Measurements from ENCODE around the gene KRABD2.

Gene KRABD2

DNA sequence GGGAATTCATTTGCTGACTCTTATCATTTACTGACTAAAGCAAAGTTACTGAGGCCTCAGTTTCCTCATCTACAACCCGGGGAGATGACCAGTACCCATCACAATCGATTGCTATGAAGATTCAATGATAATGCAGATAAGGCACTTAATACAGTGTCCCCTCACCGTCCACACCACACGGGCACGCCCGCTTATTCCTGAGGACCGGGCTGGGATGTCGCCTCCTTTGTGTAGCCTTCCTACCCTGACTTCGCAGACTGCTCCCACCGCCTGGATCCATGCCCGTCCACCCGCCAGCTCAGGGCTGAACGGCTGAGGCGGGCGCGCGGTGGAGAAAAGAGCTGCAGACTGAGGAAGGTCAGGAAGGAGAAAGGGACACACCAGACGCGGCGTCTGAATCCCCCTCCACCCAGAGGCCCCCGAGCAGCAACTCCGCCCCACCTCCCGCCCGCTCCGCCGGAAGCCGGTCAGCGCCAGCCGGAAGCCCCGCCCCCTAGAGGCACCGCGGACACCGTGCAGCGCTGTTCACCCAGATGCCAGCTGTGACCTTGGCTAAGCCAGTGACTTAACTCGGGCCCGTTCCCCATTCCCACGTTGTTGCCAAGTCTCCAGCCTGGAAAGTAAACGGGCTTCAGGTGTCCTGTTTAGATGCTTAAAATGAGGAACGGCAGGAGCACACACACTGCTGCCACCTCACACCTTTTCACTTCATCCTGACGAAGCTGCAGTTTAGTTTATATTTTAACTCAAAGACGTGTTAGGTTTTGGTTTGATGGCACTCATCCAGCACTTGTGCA lies at the start of gene KRABD2:
KRABD2 (minus strand) TSS at position 434 of the 797 bp plus-strand sequence.
- Histone ChIP-seq H3K4me2 (ENCODE audit: low read length, poor library complexity, severe bottlenecking) (peak within 1 kb of the TSS; percentile 66), H3K36me3 (ENCODE audit: control insufficient read depth in 1 of 2, insufficient read depth in 2 of 2, low read depth in 1 of 2, low read length in 2 of 2) (peaks cover 14 to 57% of the 10 kb centered on the region in 2 experiments), H3K23ac (ENCODE audit: low read length in 2 of 2) (no peak within 1 kb of the TSS), H4K91ac (ENCODE audit: low read length) (peak within 1 kb of the TSS; percentile 96), H3K14ac (ENCODE audit: low read length in 2 of 2) (peak within 1 kb of the TSS in 1 of 2 experiments; percentile 100), H3K4me1 (ENCODE audit: control insufficient read depth, insufficient read depth, low read depth, low read length) (peaks cover 13% of the 10 kb centered on the region), H2AFZ (ENCODE audit: low read depth, low read length) (peak within 1 kb of the TSS; percentile 91), H2BK15ac (ENCODE audit: low read depth, poor library complexity, severe bottlenecking) (no peak within 1 kb of the TSS), H2BK12ac (ENCODE audit: low read length in 2 of 2) (peak within 1 kb of the TSS in 1 of 2 experiments; percentile 82), H3K27ac (ENCODE audit: low read length, poor library complexity, severe bottlenecking) (peak within 1 kb of the TSS; percentile 98), H3K4me3 (ENCODE audit: insufficient read depth in 1 of 2, low read depth in 1 of 2, low read length in 2 of 2) (peak within 1 kb of the TSS; percentile 91 to 93), H3K9me3 (ENCODE audit: control insufficient read depth, low read length) (no peaks in the 10 kb centered on the region), H3K9ac (ENCODE audit: low read length) (peak within 1 kb of the TSS; percentile 93), H3K79me1 (replicated peaks; ENCODE audit: low read length, poor library complexity, severe bottlenecking) (peaks cover 11% of the 10 kb centered on the region), H3K18ac (ENCODE audit: low read depth in 1 of 2, low read length in 2 of 2) (peak within 1 kb of the TSS; percentile 99 to 100), H4K8ac (ENCODE audit: low read length) (peak within 1 kb of the TSS; percentile 97), H3K27me3 (ENCODE audit: control insufficient read depth in 1 of 2, insufficient read depth in 1 of 2, low read length in 2 of 2) (no peaks in the 10 kb centered on the region), H2BK120ac (ENCODE audit: low read depth, low read length) (peak within 1 kb of the TSS; percentile 86), H2AK5ac (ENCODE audit: low read length, severe bottlenecking) (peak within 1 kb of the TSS; percentile 95), H2BK5ac (ENCODE audit: low read depth, low read length, poor library complexity, severe bottlenecking) (no peak within 1 kb of the TSS), H3K4ac (ENCODE audit: low read depth in 1 of 2, low read length in 2 of 2) (peak within 1 kb of the TSS; percentile 73 to 100)
- peak; percentile 87 for DNase-seq
- WGBS: 14% methylated on average over 30 of the region's 41 CpGs

DNA sequence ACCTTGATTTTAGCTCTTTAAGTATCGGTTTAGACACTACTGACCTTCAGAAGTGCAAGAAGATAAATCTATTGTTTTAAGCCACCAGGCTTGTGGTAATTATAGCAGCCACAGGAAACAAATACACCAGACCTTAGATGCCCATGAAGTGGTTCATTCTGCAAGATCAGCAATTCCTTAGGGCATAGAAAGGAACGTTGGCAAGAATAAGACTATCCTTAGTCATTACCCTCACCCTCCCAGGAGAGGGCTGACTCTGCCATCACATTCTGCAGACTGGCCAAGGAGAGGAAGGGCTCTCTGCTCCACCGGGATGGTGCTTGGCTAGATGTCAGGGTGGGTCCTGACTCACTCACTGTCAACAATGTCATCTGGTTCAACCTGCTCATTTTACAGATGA lies 45.1 kb upstream of the KRABD2 start:
- Histone ChIP-seq H3K23ac (ENCODE audit: low read length in 2 of 2) (no peak overlapping the region), H3K9ac (ENCODE audit: low read length) (no peak overlapping the region), H2AK5ac (ENCODE audit: low read length, severe bottlenecking) (no peak overlapping the region), H4K8ac (ENCODE audit: low read length) (no peak overlapping the region), H2BK5ac (ENCODE audit: low read depth, low read length, poor library complexity, severe bottlenecking) (no peak overlapping the region), H3K79me1 (replicated peaks; ENCODE audit: low read length, poor library complexity, severe bottlenecking) (no peaks in the 10 kb centered on the region), H3K9me3 (ENCODE audit: control insufficient read depth, low read length) (no peaks in the 10 kb centered on the region), H2BK12ac (ENCODE audit: low read length in 2 of 2) (no peak overlapping the region), H3K36me3 (ENCODE audit: control insufficient read depth in 1 of 2, insufficient read depth in 2 of 2, low read depth in 1 of 2, low read length in 2 of 2) (no peaks in the 10 kb centered on the region), H3K4me3 (ENCODE audit: insufficient read depth in 1 of 2, low read depth in 1 of 2, low read length in 2 of 2) (no peak overlapping the region), H2AFZ (ENCODE audit: low read depth, low read length) (no peak overlapping the region), H3K4me2 (ENCODE audit: low read length, poor library complexity, severe bottlenecking) (no peak overlapping the region), H3K4me1 (ENCODE audit: control insufficient read depth, insufficient read depth, low read depth, low read length) (no peaks in the 10 kb centered on the region), H2BK120ac (ENCODE audit: low read depth, low read length) (no peak overlapping the region), H3K27ac (ENCODE audit: low read length, poor library complexity, severe bottlenecking) (no peak overlapping the region), H3K14ac (ENCODE audit: low read length in 2 of 2) (no peak overlapping the region), H2BK15ac (ENCODE audit: low read depth, poor library complexity, severe bottlenecking) (no peak overlapping the region), H3K4ac (ENCODE audit: low read depth in 1 of 2, low read length in 2 of 2) (no peak overlapping the region), H3K27me3 (ENCODE audit: control insufficient read depth in 1 of 2, insufficient read depth in 1 of 2, low read length in 2 of 2) (peaks cover 9 to 16% of the 10 kb centered on the region in 2 experiments), H3K18ac (ENCODE audit: low read depth in 1 of 2, low read length in 2 of 2) (no peak overlapping the region), H4K91ac (ENCODE audit: low read length) (no peak overlapping the region)
- DNase-seq: no peak
- 71% methylated on average over 3 of the region's 3 CpGs for WGBS

DNA sequence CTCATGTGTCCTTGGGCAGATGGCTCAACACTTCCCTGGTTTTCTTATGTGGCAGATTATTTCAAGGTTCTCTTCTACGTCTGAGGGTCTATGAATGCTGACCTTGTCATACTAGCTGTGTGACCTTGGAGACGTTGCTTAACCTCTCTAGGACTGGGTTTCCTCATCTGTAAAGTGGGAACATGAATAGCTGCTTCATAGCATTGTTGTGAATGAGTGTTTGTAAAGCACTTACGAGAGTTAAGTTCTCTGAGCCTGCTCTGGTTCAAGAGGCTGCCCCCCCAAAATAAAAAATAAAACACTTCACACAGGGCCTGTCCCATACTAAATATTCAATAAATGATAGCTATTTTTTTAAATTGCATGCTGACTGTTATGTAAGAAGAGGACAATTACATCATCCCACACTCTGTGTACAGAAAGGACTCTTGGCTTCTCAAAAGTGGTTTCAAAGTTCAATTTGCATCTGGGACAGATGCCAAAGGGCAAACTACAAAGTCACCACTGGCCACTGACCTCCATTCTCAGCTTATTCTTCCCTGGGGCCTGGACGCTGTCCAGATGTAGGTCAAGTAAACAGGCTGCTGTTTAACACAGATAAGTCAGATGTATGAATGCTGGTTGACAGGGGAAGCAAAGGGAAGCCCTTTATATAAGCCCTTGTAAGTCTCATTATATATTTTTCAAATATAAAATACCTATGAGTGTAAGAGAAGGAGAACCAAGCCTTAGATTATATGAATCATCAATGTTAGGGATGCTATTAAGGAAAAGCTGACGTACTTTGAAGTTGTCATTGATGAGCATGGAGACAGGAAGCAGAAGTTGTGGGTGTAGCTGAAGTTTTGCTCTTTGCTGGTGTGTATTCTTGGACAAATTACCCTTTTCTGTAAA lies 43.8 kb upstream of the KRABD2 start:
- DNase-seq: peak; percentile 80
- H3K14ac ChIP-seq (ENCODE audit: low read length in 2 of 2): no peak overlapping the region
- H3K4me1 ChIP-seq (ENCODE audit: control insufficient read depth, insufficient read depth, low read depth, low read length): no peaks in the 10 kb centered on the region
- peak overlapping the region; percentile 25 for H3K9ac ChIP-seq (ENCODE audit: low read length)
- H3K79me1 ChIP-seq (replicated peaks; ENCODE audit: low read length, poor library complexity, severe bottlenecking): no peaks in the 10 kb centered on the region
- no peak overlapping the region for H4K91ac ChIP-seq (ENCODE audit: low read length)
- no peaks in the 10 kb centered on the region for H3K36me3 ChIP-seq (ENCODE audit: control insufficient read depth in 1 of 2, insufficient read depth in 2 of 2, low read depth in 1 of 2, low read length in 2 of 2)
- H2BK120ac ChIP-seq (ENCODE audit: low read depth, low read length): no peak overlapping the region
- H3K27ac ChIP-seq (ENCODE audit: low read length, poor library complexity, severe bottlenecking): no peak overlapping the region
- H3K27me3 ChIP-seq (ENCODE audit: control insufficient read depth in 1 of 2, insufficient read depth in 1 of 2, low read length in 2 of 2): peaks cover 13 to 16% of the 10 kb centered on the region in 2 experiments
- no peak overlapping the region for H2BK15ac ChIP-seq (ENCODE audit: low read depth, poor library complexity, severe bottlenecking)
- H2AK5ac ChIP-seq (ENCODE audit: low read length, severe bottlenecking): no peak overlapping the region
- H3K4me2 ChIP-seq (ENCODE audit: low read length, poor library complexity, severe bottlenecking): no peak overlapping the region
- H3K9me3 ChIP-seq (ENCODE audit: control insufficient read depth, low read length): no peaks in the 10 kb centered on the region
- no peak overlapping the region for H3K18ac ChIP-seq (ENCODE audit: low read depth in 1 of 2, low read length in 2 of 2)
- no peak overlapping the region for H3K23ac ChIP-seq (ENCODE audit: low read length in 2 of 2)
- H2BK5ac ChIP-seq (ENCODE audit: low read depth, low read length, poor library complexity, severe bottlenecking): no peak overlapping the region
- H4K8ac ChIP-seq (ENCODE audit: low read length): no peak overlapping the region
- no peak overlapping the region for H2AFZ ChIP-seq (ENCODE audit: low read depth, low read length)
- H3K4me3 ChIP-seq (ENCODE audit: insufficient read depth in 1 of 2, low read depth in 1 of 2, low read length in 2 of 2): no peak overlapping the region
- WGBS: 35% methylated on average over 3 of the region's 5 CpGs
- H3K4ac ChIP-seq (ENCODE audit: low read depth in 1 of 2, low read length in 2 of 2): no peak overlapping the region
- peak overlapping the region in 1 of 2 experiments; percentile 56 for H2BK12ac ChIP-seq (ENCODE audit: low read length in 2 of 2)

DNA sequence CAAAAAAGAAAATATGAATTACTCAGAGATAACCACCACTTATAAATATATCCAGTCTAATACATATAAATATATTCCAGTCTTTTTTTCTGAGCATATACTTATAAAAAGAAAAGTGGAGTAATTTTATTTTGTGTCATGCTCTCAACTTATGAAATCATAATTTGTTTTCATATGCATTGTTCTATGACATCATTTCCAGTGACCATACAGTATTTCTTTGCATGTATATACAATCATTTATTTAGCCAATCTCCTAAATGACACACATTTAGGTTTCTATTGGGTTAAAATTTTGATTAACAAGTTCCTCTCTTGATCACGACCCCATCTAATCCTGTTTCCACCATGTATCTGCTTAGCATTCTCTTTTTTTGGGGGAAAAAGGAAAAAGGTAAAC lies 42.8 kb upstream of the KRABD2 start:
- Histone ChIP-seq H3K27me3 (ENCODE audit: control insufficient read depth in 1 of 2, insufficient read depth in 1 of 2, low read length in 2 of 2) (peaks cover 13 to 19% of the 10 kb centered on the region in 2 experiments), H3K9ac (ENCODE audit: low read length) (no peak overlapping the region), H3K4me3 (ENCODE audit: insufficient read depth in 1 of 2, low read depth in 1 of 2, low read length in 2 of 2) (no peak overlapping the region), H3K4ac (ENCODE audit: low read depth in 1 of 2, low read length in 2 of 2) (no peak overlapping the region), H3K9me3 (ENCODE audit: control insufficient read depth, low read length) (no peaks in the 10 kb centered on the region), H3K36me3 (ENCODE audit: control insufficient read depth in 1 of 2, insufficient read depth in 2 of 2, low read depth in 1 of 2, low read length in 2 of 2) (no peaks in the 10 kb centered on the region), H2AK5ac (ENCODE audit: low read length, severe bottlenecking) (no peak overlapping the region), H3K79me1 (replicated peaks; ENCODE audit: low read length, poor library complexity, severe bottlenecking) (no peaks in the 10 kb centered on the region), H3K4me2 (ENCODE audit: low read length, poor library complexity, severe bottlenecking) (no peak overlapping the region), H3K27ac (ENCODE audit: low read length, poor library complexity, severe bottlenecking) (no peak overlapping the region), H2BK120ac (ENCODE audit: low read depth, low read length) (no peak overlapping the region), H3K18ac (ENCODE audit: low read depth in 1 of 2, low read length in 2 of 2) (no peak overlapping the region), H2BK12ac (ENCODE audit: low read length in 2 of 2) (no peak overlapping the region), H4K8ac (ENCODE audit: low read length) (no peak overlapping the region), H3K14ac (ENCODE audit: low read length in 2 of 2) (no peak overlapping the region), H3K4me1 (ENCODE audit: control insufficient read depth, insufficient read depth, low read depth, low read length) (no peaks in the 10 kb centered on the region), H2BK15ac (ENCODE audit: low read depth, poor library complexity, severe bottlenecking) (no peak overlapping the region), H3K23ac (ENCODE audit: low read length in 2 of 2) (no peak overlapping the region), H4K91ac (ENCODE audit: low read length) (no peak overlapping the region), H2AFZ (ENCODE audit: low read depth, low read length) (no peak overlapping the region), H2BK5ac (ENCODE audit: low read depth, low read length, poor library complexity, severe bottlenecking) (no peak overlapping the region)
- DNase-seq: no peak
- no CpG with 5 or more reads among the region's 1 CpG for WGBS
